ENCODE results near the gene SPATS1.
"Not testable (repeated sequence)": the region's sequence is repeated elsewhere in the genome, so short reads cannot be mapped to it uniquely, and the experiment has no call there.

The SPATS1 gene

DNA sequence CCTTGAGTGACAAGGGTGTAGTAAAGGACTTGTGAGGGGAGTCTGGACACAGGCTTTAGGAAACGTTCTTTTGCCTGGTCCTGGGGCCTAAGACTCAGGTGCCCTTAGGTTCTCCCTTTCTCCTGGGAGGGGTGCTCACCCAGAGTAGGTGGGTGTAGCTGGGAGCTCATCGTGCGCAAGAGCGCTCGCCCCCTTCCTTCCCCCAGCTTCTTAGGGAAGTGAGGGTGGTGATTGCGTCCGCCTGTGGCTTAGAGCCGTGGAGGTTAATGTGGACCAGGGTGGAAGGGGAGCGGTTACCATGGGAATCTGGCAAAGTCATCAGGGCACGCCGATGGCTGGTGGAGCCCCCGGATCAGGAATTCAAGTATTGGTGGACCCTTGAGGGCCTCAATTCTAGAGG, 26.0 kb upstream of the SPATS1 start:
- TF ChIP-seq, protein P1, sequence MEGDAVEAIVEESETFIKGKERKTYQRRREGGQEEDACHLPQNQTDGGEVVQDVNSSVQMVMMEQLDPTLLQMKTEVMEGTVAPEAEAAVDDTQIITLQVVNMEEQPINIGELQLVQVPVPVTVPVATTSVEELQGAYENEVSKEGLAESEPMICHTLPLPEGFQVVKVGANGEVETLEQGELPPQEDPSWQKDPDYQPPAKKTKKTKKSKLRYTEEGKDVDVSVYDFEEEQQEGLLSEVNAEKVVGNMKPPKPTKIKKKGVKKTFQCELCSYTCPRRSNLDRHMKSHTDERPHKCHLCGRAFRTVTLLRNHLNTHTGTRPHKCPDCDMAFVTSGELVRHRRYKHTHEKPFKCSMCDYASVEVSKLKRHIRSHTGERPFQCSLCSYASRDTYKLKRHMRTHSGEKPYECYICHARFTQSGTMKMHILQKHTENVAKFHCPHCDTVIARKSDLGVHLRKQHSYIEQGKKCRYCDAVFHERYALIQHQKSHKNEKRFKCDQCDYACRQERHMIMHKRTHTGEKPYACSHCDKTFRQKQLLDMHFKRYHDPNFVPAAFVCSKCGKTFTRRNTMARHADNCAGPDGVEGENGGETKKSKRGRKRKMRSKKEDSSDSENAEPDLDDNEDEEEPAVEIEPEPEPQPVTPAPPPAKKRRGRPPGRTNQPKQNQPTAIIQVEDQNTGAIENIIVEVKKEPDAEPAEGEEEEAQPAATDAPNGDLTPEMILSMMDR (IDR thresholded peaks at IDR 0.05; ENCODE audit: low read depth, low read length), result no peak
- no peak for DNase-seq (ENCODE audit: low read depth in 2 of 2)
- H3K4me3 ChIP-seq (replicated peaks in 1 of 2; ENCODE audit: low read depth in 2 of 2, low read length in 2 of 2), result no peak overlapping the region

DNA sequence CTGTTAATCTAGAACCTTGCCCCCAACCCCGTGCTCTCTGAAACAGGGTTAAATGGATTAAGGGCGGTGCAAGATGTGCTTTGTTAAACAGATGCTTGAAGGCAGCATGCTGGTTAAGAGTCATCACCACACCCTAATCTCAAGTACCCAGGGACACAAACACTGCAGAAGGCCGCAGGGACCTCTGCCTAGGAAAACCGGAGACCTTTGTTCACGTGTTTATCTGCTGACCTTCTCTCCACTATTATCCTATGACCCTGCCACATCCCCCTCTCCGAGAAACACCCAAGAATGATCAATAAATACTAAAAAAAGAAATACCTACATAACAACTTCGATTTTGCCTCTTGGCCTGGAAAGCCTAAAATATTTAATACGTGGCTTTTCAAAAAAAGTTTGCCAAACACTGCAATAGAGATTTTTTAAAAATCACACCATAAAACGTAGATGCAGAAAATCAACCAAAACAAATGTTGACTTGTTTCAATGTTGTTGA, 25.3 kb upstream of the SPATS1 start:
- DNase-seq (ENCODE audit: low read depth in 2 of 2); H3K4me3 ChIP-seq (replicated peaks in 1 of 2; ENCODE audit: low read depth in 2 of 2, low read length in 2 of 2): not testable (repeated sequence)

DNA sequence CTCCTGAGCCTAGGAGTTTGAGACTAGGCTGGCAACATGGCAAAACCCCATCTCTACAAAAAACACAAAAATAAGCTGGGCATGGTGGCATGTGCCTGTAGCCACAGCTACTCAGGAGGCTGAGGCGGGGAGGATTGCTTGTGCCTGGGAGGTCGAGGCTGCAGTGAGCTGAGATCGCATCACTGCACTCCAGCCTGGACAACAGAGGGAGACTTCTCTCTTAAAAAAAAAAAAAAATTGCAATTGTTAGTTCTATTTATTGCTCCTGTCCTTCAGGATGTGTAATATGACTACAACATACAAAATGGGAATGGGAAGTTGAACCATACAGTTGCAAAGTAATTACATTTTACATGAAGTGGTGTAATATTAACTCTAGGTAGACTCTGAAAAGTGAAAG, 21.2 kb upstream of the SPATS1 start:
- no peak for DNase-seq (ENCODE audit: low read depth in 2 of 2)
- TF ChIP-seq, protein P1 (IDR thresholded peaks at IDR 0.05; ENCODE audit: low read depth, low read length), result no peak
- no peak overlapping the region for H3K4me3 ChIP-seq (replicated peaks in 1 of 2; ENCODE audit: low read depth in 2 of 2, low read length in 2 of 2)

DNA sequence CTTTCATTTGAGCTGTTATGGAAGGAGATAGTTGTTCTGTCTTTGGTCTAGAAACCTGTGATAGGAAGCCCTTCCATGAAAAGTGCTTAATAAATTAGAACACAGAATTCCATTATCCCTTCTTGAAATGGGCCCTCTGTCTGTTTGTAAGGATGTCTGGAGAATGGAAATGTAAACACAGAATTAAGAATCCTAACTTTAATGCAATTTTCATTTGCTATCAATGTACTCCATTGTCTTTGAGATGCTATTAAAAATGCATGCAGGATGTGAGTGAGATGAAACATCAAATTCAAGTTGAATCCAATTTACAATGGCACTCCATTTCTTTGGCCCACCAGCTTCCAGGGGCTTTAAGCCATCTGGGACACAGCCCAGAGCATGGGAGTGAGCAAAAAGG, 15.4 kb upstream of the SPATS1 start:
- DNase-seq (ENCODE audit: low read depth in 2 of 2), result no peak
- H3K4me3 ChIP-seq (replicated peaks in 1 of 2; ENCODE audit: low read depth in 2 of 2, low read length in 2 of 2), result no peak overlapping the region
- TF ChIP-seq, protein P1 (IDR thresholded peaks at IDR 0.05; ENCODE audit: low read depth, low read length), result no peak

DNA sequence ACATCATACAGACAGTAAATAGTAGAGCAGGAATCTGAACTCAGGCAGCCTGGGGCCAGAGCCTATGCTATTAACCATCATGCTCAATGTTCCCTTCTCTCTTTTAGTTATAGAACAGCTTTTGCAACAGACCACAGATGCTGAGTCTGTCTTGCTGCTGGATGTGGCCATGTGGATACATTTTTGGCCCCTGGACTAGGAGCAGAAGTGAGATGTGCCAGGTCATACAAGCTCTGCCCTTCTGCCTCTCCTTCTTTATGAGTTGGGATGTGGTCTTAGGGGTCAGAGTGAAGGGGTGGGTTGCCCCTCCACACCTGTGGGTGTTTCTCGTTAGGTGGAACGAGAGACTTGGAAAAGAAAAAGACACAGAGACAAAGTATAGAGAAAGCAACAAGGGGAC, 14.7 kb upstream of the SPATS1 start:
- TF ChIP-seq, protein P1 (IDR thresholded peaks at IDR 0.05; ENCODE audit: low read depth, low read length), result no peak
- no peak overlapping the region for H3K4me3 ChIP-seq (replicated peaks in 1 of 2; ENCODE audit: low read depth in 2 of 2, low read length in 2 of 2)
- DNase-seq (ENCODE audit: low read depth in 2 of 2), result no peak

DNA sequence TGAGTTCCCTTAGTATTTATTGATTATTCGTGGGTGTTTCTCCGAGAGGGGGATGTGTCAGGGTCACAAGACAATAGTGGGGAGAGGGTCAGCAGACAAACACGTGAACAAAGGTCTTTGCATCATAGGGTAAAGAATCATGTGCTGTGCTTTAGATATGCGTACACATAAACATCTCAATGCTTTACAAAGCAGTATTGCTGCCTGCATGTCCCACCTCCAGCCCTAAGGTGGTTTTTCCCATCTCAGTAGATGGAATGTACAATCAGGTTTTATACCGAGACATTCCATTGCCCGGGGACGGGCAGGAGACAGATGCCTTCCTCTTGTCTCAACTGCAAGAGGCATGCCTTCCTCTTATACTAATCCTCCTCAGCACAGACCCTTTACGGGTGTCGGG, 14.2 kb upstream of the SPATS1 start:
- not testable (repeated sequence) for H3K4me3 ChIP-seq (replicated peaks in 1 of 2; ENCODE audit: low read depth in 2 of 2, low read length in 2 of 2); DNase-seq (ENCODE audit: low read depth in 2 of 2)

DNA sequence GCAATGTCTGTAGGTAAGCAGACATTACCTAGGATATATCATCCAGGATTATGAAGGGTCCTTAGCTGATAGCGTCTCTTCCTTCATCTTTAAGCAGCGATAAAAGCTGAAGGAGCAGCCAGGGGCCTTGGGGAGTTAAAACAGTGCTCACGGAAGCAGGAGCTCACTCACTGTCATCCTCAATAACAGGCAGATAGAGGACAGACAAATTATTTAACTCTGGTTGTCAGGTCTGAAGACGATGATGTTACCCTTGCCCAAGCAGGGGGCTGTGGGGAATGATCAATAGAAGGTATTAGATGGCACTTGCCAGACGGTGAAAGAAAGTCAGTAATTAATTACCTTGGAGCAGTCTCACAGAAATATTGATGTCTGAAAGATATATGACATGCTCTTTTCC, 12.6 kb upstream of the SPATS1 start:
- no peak overlapping the region for H3K4me3 ChIP-seq (replicated peaks in 1 of 2; ENCODE audit: low read depth in 2 of 2, low read length in 2 of 2)
- no peak for DNase-seq (ENCODE audit: low read depth in 2 of 2)
- TF ChIP-seq, protein P1 (IDR thresholded peaks at IDR 0.05; ENCODE audit: low read depth, low read length), result no peak

DNA sequence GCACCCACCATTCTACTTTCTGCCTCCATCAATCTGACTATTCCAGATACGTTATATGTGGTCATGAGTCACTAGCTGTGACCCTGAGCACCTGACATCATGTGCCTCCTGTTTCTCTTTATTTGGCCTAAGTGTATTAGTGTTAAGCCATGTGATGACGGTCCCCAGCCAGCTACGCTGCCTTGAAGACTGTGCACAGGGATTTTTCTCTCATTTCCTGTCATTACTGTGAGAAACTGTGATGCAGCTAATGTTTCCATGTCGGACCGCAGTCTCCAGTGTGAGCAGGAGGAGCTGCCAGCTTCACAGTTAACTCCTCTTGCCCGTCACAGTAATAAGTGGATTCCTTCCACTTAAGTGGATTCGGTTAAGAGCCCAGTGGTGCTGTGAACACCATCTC, 9.9 kb upstream of the SPATS1 start:
- no peak for DNase-seq (ENCODE audit: low read depth in 2 of 2)
- H3K4me3 ChIP-seq (replicated peaks in 1 of 2; ENCODE audit: low read depth in 2 of 2, low read length in 2 of 2), result no peak overlapping the region
- TF ChIP-seq, protein P1 (IDR thresholded peaks at IDR 0.05; ENCODE audit: low read depth, low read length), result no peak

Data from cardiac fibroblast (primary cell).